Measurements from ENCODE around the gene WDR18. TPM values are rescaled to one million over a fixed set of nuclear protein-coding genes. Genes with fewer than 3 reads are reported as not detected.
"Not testable (repeated sequence)": the region's sequence is repeated elsewhere in the genome, so short reads cannot be mapped to it uniquely, and the experiment has no call there.

The WDR18 gene
- total RNA-seq, 1 experiment from 2014 or later = 56.7 TPM

DNA sequence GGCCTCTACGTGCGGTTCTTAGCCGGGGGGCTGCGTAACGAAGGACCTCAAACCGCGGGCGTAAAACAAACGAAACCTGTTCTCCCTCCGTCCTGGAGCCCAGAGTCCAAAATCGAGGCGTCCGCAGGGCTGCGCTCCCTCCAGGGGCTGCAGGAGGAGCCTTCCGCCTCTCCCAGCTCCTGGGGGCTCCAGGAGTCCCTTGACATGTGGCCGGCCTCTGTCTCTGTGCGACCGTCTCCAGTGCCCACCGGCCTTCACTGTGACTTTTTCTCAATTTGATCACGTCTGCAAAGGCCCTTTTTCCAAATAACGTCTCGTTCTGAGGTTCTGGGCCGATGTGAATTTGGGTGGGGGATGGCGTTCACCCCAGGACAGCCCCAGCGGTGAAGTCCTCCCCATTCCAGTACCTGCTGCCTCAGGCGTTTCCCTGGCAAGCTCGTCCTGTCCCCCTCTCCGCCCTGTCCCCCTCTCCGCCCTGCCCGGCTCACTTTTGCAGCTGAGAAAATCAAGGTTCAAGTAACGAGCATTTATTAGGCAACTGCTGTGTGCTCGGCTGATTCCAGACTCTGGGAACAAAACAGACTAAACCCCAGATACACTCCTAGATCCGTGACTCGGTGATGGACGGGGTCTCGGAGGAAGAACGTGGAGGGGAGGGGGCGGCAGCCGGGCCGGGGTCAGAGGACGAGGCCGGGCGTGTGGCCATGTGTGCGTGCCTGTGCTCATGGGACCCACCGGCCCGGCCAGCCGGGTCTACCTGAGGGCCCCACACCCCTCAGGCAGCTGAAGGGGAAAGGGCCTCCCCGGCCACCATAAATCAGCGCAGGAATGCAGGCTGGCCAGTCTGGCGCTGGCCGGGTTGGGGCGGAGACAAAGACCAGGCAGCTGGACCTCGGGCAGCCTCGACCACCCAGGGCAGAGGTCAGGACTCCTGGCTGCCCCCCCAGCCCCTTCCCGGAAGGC, 28.1 kb upstream of the WDR18 start:
- Histone ChIP-seq H3K9me3 (ENCODE audit: low read length) (no peaks in the 10 kb centered on the region), H3K4me2 (ENCODE audit: low read length) (no peak overlapping the region), H3K36me3 (ENCODE audit: low read depth, low read length) (no peaks in the 10 kb centered on the region), H3K79me2 (ENCODE audit: low read length) (no peaks in the 10 kb centered on the region), H3K27me3 (ENCODE audit: low read length) (no peaks in the 10 kb centered on the region), H3K4me3 (ENCODE audit: low read length) (no peak overlapping the region), H3F3A (ENCODE audit: low read length, unreplicated experiment) (no peaks in the 10 kb centered on the region), H3K9ac (ENCODE audit: low read length) (no peak overlapping the region), H3K9me2 (replicated peaks; ENCODE audit: low read length) (no peaks in the 10 kb centered on the region), H3K4me1 (ENCODE audit: insufficient read depth, low read length) (peaks cover 15% of the 10 kb centered on the region), H2AFZ (ENCODE audit: low read length) (no peak overlapping the region), H3K27ac (ENCODE audit: low read length) (no peak overlapping the region), H4K20me1 (ENCODE audit: low read length) (no peaks in the 10 kb centered on the region)
- no peak for TF ChIP-seq CTCF (conservative IDR thresholded peaks at IDR 0.05; ENCODE audit: low read depth, low read length)
- TF ChIP-seq EZH2phosphoT487 (IDR thresholded peaks at IDR 0.05; ENCODE audit: borderline replicate concordance, low read length) = no peak
- TF ChIP-seq EZH2 (IDR thresholded peaks at IDR 0.05; ENCODE audit: low read length, unreplicated experiment) = no peak
- ATAC-seq = no peak
- DNase-seq = no peak
- intact Hi-C loops (cut with micrococcal nuclease) = no loop called here
- no TSS peak for BruUV-seq (replicated peaks)
- POLR2A ChIA-PET (ENCODE audit: unreplicated experiment) = no interaction called here
- CTCF ChIA-PET = interaction anchor here (0.6 kb wide), 1 partner anchor 186 kb away, joined by 7 read pairs; no protein-coding TSS in a partner anchor

DNA sequence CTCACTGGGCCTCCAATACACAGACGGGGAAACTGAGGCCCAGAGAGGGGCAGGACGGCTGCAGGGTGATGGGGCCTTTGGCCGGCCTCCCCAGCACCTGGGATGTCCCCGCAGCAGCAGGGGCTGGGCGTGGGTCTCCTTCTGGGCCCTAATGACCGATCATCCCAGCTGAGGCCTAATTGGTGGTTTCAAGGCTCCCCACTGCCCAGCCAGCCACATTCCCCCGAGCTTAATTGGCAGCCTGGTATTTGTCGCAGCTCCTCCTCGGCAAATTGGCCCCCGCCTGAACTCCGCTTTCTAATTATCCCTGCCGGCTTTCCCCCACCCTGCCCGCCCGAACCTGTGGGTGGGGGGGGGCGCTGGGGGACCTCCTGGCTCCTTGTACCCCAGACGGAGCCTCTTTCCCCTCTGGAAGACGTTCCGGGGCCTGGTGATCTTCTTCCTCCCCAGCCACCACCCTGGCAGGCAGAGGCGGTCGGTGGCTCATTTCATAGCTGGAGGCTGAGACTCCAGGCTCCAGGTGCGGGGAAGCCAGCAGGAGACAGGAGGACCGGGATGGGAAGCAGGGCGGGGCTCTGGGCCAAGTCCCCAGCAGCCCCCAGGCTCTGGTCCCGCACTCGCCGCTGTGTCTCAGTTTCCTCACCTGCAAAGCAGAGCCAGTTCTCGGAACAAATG, 27.2 kb upstream of the WDR18 start:
- Histone ChIP-seq H3K27ac (ENCODE audit: low read length) (no peak overlapping the region), H3K4me1 (ENCODE audit: insufficient read depth, low read length) (peaks cover 16% of the 10 kb centered on the region), H3K4me3 (ENCODE audit: low read length) (no peak overlapping the region), H4K20me1 (ENCODE audit: low read length) (no peaks in the 10 kb centered on the region), H3K79me2 (ENCODE audit: low read length) (no peaks in the 10 kb centered on the region), H3K9ac (ENCODE audit: low read length) (no peak overlapping the region), H3F3A (ENCODE audit: low read length, unreplicated experiment) (no peaks in the 10 kb centered on the region), H3K36me3 (ENCODE audit: low read depth, low read length) (no peaks in the 10 kb centered on the region), H3K9me3 (ENCODE audit: low read length) (no peaks in the 10 kb centered on the region), H2AFZ (ENCODE audit: low read length) (no peak overlapping the region), H3K27me3 (ENCODE audit: low read length) (no peaks in the 10 kb centered on the region), H3K4me2 (ENCODE audit: low read length) (no peak overlapping the region), H3K9me2 (replicated peaks; ENCODE audit: low read length) (no peaks in the 10 kb centered on the region)
- DNase-seq (no peak), ATAC-seq (no peak)
- CTCF ChIA-PET = interaction anchor here (0.6 kb wide), 1 partner anchor 187 kb away, joined by 7 read pairs; no protein-coding TSS in a partner anchor
- no peak for TF ChIP-seq CTCF (conservative IDR thresholded peaks at IDR 0.05; ENCODE audit: low read depth, low read length)
- TF ChIP-seq EZH2phosphoT487 (IDR thresholded peaks at IDR 0.05; ENCODE audit: borderline replicate concordance, low read length) = no peak
- POLR2A ChIA-PET (ENCODE audit: unreplicated experiment) = no interaction called here
- no TSS peak for BruUV-seq (replicated peaks)
- intact Hi-C loops (cut with micrococcal nuclease) = no loop called here

DNA sequence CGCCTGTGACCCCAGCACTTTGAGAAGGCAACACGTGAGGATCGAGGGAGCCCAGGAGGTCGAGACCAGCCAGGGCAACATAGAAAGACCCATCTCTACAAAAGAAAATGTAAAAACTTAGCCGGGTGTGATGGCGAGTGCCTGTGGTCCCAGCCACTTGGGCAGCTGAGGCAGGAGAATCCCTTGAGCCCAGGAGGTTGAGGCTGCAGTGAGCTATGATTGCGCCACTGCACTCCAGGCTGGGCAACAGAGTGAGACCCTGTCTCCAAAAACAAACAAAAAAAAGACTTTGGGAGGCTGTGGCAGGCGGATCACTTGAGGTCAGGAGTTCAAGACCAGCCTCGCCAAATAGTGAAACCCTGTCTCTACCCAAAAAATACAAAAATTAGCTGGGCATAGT, 26.6 kb upstream of the WDR18 start:
- BruUV-seq (replicated peaks); H3K27ac ChIP-seq (ENCODE audit: low read length); DNase-seq; H3K36me3 ChIP-seq (ENCODE audit: low read depth, low read length); H3F3A ChIP-seq (ENCODE audit: low read length, unreplicated experiment); H4K20me1 ChIP-seq (ENCODE audit: low read length); H3K9me3 ChIP-seq (ENCODE audit: low read length); H3K9ac ChIP-seq (ENCODE audit: low read length); H3K79me2 ChIP-seq (ENCODE audit: low read length); CTCF ChIA-PET; POLR2A ChIA-PET (ENCODE audit: unreplicated experiment); H3K4me2 ChIP-seq (ENCODE audit: low read length); H2AFZ ChIP-seq (ENCODE audit: low read length); intact Hi-C loops (cut with micrococcal nuclease); H3K27me3 ChIP-seq (ENCODE audit: low read length); H3K9me2 ChIP-seq (replicated peaks; ENCODE audit: low read length); H3K4me3 ChIP-seq (ENCODE audit: low read length); ATAC-seq: not testable (repeated sequence)
- peaks cover 20% of the 10 kb centered on the region for H3K4me1 ChIP-seq (ENCODE audit: insufficient read depth, low read length)
